Effector memory CD4-positive, alpha-beta T cell (primary cell): ENCODE results near the gene TBPL1.

Experiments
- DNase-seq, 3 donors: peaks; one replicate each; pipeline ENCODE4 v3.0.0-alpha.2; 2020
- H3K27ac ChIP-seq: 2 replicates; pipeline ENCODE4 v1.7.0; 2013; ENCODE audit warnings: mild to moderate bottlenecking, low read length, moderate library complexity; ENCODE audit not compliant: insufficient read depth, poor library complexity, severe bottlenecking
- H3K27me3 ChIP-seq: replicated peaks from 2 replicates; pipeline ENCODE4 v1.7.0; 2013; ENCODE audit warnings: mild to moderate bottlenecking, low read length; ENCODE audit not compliant: insufficient read depth, control insufficient read depth, poor library complexity, severe bottlenecking
- H3K36me3 ChIP-seq: 2 replicates; pipeline ENCODE4 v1.7.0; 2013; ENCODE audit warnings: mild to moderate bottlenecking, low read length, moderate library complexity; ENCODE audit not compliant: control insufficient read depth, insufficient read depth
- H3K4me1 ChIP-seq: 2 replicates; pipeline ENCODE4 v1.7.0; 2013; ENCODE audit warnings: low read length, mild to moderate bottlenecking; ENCODE audit not compliant: control insufficient read depth, insufficient read depth, poor library complexity, severe bottlenecking
- H3K4me3 ChIP-seq: 2 replicates; pipeline ENCODE4 v1.7.0; 2013; ENCODE audit warnings: low read length, low read depth, mild to moderate bottlenecking; ENCODE audit not compliant: insufficient read depth, poor library complexity, severe bottlenecking
- H3K9me3 ChIP-seq: 2 replicates; pipeline ENCODE4 v1.7.0; 2013; ENCODE audit warnings: mild to moderate bottlenecking, low read length, moderate library complexity; ENCODE audit not compliant: control insufficient read depth

TBPL1 gene

GRCh38 chr6:134016558-134016814, 63.5 kb downstream of the TBPL1 start:
- no peaks in the 10 kb centered on the region for H3K4me1 ChIP-seq
- H3K36me3 ChIP-seq, result no peaks in the 10 kb centered on the region
- no peak for DNase-seq
- H3K27me3 ChIP-seq, result no peaks in the 10 kb centered on the region
- H3K27ac ChIP-seq, result no peak overlapping the region
- no peak overlapping the region for H3K4me3 ChIP-seq
- H3K9me3 ChIP-seq, result no peaks in the 10 kb centered on the region

- H3K4me3 ChIP-seq, result no peak overlapping the region
These were observed 67.0 kb downstream of the TBPL1 start for GRCh38 chr6:134020071-134020470.

GRCh38 chr6:134020543-134020942, 67.5 kb downstream of the TBPL1 start:
- no peaks in the 10 kb centered on the region for H3K27me3 ChIP-seq
- H3K4me3 ChIP-seq, result no peak overlapping the region
- H3K9me3 ChIP-seq, result no peaks in the 10 kb centered on the region
- H3K27ac ChIP-seq, result no peak overlapping the region
- H3K36me3 ChIP-seq, result no peaks in the 10 kb centered on the region
- H3K4me1 ChIP-seq, result no peaks in the 10 kb centered on the region
- no peak for DNase-seq

More at GRCh38 chr6:134020071-134020470, 67.0 kb downstream of the TBPL1 start:
- no peak overlapping the region for H3K27ac ChIP-seq
- no peaks in the 10 kb centered on the region for H3K27me3 ChIP-seq
- no peaks in the 10 kb centered on the region for H3K4me1 ChIP-seq
- H3K9me3 ChIP-seq, result no peaks in the 10 kb centered on the region
- no peak for DNase-seq
- no peaks in the 10 kb centered on the region for H3K36me3 ChIP-seq

GRCh38 chr6:134020968-134021367, 67.9 kb downstream of the TBPL1 start:
- H3K27me3 ChIP-seq, result no peaks in the 10 kb centered on the region
- H3K27ac ChIP-seq, result no peak overlapping the region
- H3K4me1 ChIP-seq, result no peaks in the 10 kb centered on the region
- H3K36me3 ChIP-seq, result no peaks in the 10 kb centered on the region
- H3K4me3 ChIP-seq, result no peak overlapping the region
- no peak for DNase-seq
- no peaks in the 10 kb centered on the region for H3K9me3 ChIP-seq

- Histone ChIP-seq H3K27ac (no peak overlapping the region), H3K9me3 (no peaks in the 10 kb centered on the region), H3K4me3 (no peak overlapping the region), H3K36me3 (no peaks in the 10 kb centered on the region), H3K27me3 (no peaks in the 10 kb centered on the region), H3K4me1 (no peaks in the 10 kb centered on the region)
- DNase-seq, result no peak
These were observed 68.5 kb downstream of the TBPL1 start for GRCh38 chr6:134021396-134022122.

GRCh38 chr6:134022650-134023049, 69.6 kb downstream of the TBPL1 start:
- no peaks in the 10 kb centered on the region for H3K36me3 ChIP-seq
- H3K9me3 ChIP-seq, result no peaks in the 10 kb centered on the region
- H3K27me3 ChIP-seq, result no peaks in the 10 kb centered on the region
- H3K4me1 ChIP-seq, result no peaks in the 10 kb centered on the region
- H3K4me3 ChIP-seq, result no peak overlapping the region
- H3K27ac ChIP-seq, result no peak overlapping the region
- no peak for DNase-seq

- Histone ChIP-seq H3K27ac (no peak overlapping the region), H3K36me3 (no peaks in the 10 kb centered on the region), H3K4me3 (no peak overlapping the region), H3K4me1 (no peaks in the 10 kb centered on the region), H3K27me3 (no peaks in the 10 kb centered on the region), H3K9me3 (no peaks in the 10 kb centered on the region)
- no peak for DNase-seq
These were observed 73.6 kb downstream of the TBPL1 start for GRCh38 chr6:134026597-134026996.

GRCh38 chr6:134028438-134028837, 75.4 kb downstream of the TBPL1 start:
- H3K9me3 ChIP-seq, result no peaks in the 10 kb centered on the region
- H3K27me3 ChIP-seq, result no peaks in the 10 kb centered on the region
- H3K4me3 ChIP-seq, result no peak overlapping the region
- H3K4me1 ChIP-seq, result no peaks in the 10 kb centered on the region
- DNase-seq, result no peak
- H3K36me3 ChIP-seq, result no peaks in the 10 kb centered on the region
- H3K27ac ChIP-seq, result no peak overlapping the region

GRCh38 chr6:134029495-134030455, 76.8 kb downstream of the TBPL1 start:
- H3K9me3 ChIP-seq, result no peaks in the 10 kb centered on the region
- H3K4me1 ChIP-seq, result no peaks in the 10 kb centered on the region
- no peaks in the 10 kb centered on the region for H3K27me3 ChIP-seq
- DNase-seq, result no peak
- no peak overlapping the region for H3K4me3 ChIP-seq
- H3K27ac ChIP-seq, result no peak overlapping the region
- H3K36me3 ChIP-seq, result no peaks in the 10 kb centered on the region

- Histone ChIP-seq H3K27ac (no peak overlapping the region), H3K36me3 (no peaks in the 10 kb centered on the region), H3K4me3 (no peak overlapping the region), H3K27me3 (no peaks in the 10 kb centered on the region), H3K4me1 (no peaks in the 10 kb centered on the region), H3K9me3 (no peaks in the 10 kb centered on the region)
- no peak for DNase-seq
These were observed 78.8 kb downstream of the TBPL1 start for GRCh38 chr6:134031696-134032255.
